HG02884 (cell line): ENCODE data around the gene TTC16.
"Not testable (repeated sequence)": the region's sequence is repeated elsewhere in the genome, so short reads cannot be mapped to it uniquely, and the experiment has no call there.

Source experiments
- ATAC-seq: cut with Tn5 transposase; IDR thresholded peaks from one replicate; pipeline ENCODE4 v1.9.1; 2021; ENCODE audit warnings: mild to moderate bottlenecking, moderate library complexity; ENCODE audit not compliant: unreplicated experiment

The TTC16 gene

DNA sequence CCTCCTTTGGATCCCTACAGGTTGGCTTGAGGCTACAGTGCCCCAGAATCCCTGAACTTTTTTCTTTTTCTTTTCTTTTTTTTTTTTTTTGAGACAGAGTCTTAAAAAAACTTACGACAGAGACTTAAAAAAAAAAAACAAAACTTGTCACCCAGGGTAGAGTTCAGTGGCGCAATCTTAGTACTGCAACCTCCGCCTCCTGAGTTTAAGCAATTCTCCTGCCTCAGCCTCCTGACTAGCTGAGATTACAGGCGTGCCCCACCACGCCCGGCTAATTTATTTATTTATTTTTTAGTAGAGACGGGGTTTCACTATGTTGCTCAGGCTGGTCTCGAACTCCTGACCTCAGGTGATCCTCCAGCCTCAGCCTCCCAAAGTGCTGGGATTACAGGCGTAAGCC lies 65.0 kb downstream of the TTC16 start:
- not testable (repeated sequence) for ATAC-seq
